Muscle of back (tissue), 11 donors: ENCODE measurements around the gene LRRC55. TPM values are rescaled to one million over a fixed set of nuclear protein-coding genes. Genes with fewer than 3 reads are reported as not detected.
A peak's percentile ranks its signal among the peaks of the same experiment; 100 is the strongest.
"Not testable (repeated sequence)": the region's sequence is repeated elsewhere in the genome, so short reads cannot be mapped to it uniquely, and the experiment has no call there.

ENCODE experiments used
- DNase-seq, 3 donors: peaks; one replicate each; pipeline versions ENCODE4 v3.0.0 to v3.0.0-alpha.2; 2013
- polyA plus RNA-seq, 10 donors: library from polyadenylated mRNA; unstranded; fragments of 120-200 nt; gene quantifications; one replicate each; pipeline ENCODE4 v1.2.1, GENCODE V29; 2013; ENCODE audit not compliant: insufficient read length in 10 of 10

The LRRC55 gene
- polyA plus RNA-seq, 10 donors, result 0.73 to 2.4 (median 1.5) TPM

- DNase-seq, result no peak
These were observed 21.1 kb upstream of the LRRC55 start for GRCh38 chr11:57160665-57161064.

DNA sequence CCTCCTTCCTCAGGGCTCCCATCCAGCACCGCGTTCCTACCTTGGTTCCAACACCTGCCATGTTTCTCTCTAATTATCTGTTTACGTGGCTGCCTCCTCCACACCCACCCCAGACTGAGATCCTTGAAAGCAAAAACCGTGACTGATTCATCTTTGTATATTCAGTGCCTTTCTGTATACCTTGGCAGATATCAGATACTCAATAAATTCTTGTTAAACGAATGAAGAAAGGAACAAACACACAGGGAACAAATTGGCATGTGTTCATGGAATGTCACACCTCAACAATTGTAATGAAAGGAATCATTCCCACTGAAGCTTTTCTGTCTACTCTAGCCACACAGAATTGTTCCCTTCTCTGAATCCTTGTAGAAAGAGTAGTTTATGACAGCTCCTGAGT is 20.4 kb upstream of the LRRC55 start:
- no peak for DNase-seq

DNA sequence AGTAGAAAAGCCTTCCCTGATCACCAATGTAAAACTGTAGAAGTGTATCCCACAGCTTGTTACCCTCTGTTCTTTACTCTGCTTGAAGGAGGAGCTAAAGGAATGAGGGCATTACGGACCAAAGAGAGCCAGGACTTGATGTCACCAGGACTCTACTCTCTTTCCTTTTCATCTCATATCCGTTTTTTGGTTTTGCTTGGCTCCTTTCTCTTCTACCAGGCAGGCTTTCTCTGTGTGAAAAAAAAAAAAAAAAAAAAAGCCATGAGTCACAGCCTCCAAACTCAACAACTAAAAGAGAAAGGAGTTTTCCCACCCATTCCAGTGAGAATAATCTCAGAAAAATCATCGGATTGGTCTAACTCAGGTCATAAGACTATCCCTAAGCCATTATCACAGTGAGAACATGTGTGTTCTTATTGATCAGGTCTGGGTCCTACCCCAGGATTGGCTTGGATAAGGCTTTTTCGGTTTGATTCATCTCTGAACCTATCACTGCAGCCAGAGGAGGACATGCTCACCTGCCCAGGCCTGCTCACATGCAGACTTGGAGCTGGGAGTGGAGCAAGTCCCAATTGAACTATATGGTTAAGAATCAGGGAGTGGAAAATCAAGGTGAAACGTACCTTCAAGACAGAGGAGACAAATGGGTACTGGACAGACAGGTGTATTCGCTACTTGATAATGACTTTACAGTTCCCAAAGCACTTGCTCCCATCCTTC is 19.4 kb upstream of the LRRC55 start:
- no peak for DNase-seq

DNA sequence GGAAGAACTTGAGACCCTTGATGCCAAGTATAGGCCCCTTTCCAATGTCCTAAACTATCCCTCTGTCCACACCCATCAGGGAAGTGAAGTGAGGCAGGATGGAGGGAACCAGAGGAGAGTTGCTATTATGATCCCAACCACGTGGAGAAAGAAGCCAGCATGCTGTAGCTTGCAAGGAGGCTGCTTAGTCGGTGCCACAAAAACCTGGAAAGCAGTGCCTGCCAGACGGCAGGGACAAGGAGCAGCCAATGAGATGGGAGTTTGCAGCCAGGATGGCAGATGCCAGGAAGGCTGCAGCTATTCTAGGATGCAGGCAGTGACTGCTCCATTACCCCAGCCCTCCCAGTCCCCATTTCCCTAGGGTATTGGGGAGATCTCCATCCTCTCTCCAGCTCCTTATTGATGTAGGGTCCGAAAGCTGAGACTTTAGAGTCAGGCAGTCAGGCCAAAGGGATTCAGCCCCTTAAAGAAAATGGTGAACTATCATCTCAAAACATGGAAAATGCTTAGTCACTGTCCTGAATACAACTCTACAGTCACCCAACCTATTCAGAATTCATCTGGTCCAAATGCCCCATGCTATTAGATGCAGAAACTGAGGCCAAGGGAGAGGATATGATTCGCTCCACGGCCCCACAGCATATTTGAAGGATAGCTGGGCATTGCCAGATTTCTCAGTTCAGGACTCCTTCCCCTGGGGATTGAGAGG is 18.4 kb upstream of the LRRC55 start:
- no peak for DNase-seq

DNA sequence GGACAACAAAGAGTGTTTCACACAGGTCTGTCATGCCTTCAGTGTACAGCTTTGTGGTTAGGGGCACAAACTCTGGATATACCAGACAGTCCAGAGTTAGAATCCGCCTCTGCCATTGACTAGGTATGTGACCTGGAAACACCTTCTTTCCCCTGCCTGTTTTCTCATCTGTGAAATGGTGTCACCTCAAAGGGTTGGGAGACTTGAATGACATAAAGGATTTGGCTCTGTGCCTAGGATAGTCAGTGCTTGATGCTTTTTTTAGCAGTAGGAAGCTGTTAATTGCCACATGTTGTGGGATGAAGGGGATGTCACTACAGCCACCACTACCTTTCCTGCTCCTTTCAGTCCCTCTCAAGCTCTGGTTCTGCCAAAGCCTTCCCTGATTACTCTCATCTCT is 17.4 kb upstream of the LRRC55 start:
- DNase-seq, result no peak

GRCh38 chr11:57167125-57167846 is 14.5 kb upstream of the LRRC55 start:
- DNase-seq, result peak in 1 of 3 donors; percentile 25

GRCh38 chr11:57169732-57170313 is 11.9 kb upstream of the LRRC55 start:
- DNase-seq, result not testable (repeated sequence)

DNA sequence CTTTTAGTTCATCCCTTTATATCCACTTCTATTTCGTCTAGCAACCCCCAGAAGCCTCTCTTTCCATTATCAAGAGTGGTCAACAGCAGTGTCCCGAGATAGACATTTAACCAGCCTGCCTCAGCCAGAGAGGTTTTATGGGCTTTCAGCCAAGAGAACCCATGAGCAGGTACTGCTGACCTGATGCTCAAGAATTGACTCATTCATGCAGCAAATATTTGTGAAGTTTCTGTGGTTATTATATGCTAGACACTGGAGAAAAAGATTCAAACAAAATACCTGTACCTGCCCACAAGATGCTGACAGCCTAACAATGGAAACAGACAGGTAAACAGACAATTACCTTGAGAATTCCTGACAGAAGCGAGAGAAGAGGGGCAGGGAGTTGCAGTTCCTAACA is 9.7 kb upstream of the LRRC55 start:
- DNase-seq, result no peak

GRCh38 chr11:57174656-57175055 is 7.1 kb upstream of the LRRC55 start:
- DNase-seq, result no peak

DNA sequence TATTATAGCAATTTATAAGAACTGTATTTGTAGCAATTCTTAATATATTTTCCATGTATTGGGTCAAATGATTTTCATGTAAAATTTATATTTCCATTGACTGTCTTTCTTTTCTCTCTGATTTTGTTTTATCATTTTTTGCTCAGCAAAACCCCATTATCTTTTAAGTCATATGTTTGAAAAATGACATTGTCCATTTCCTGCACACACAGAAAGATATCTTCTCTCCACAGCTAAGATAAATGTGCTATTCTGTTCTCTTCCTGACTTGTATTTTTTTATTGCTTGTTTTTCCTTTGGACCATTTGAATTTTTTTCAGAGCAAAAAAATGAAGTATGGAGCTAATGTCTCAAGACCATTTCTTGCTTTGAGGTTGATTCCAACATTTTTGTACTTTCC is 6.3 kb upstream of the LRRC55 start:
- no peak for DNase-seq

GRCh38 chr11:57178334-57178733 is 3.4 kb upstream of the LRRC55 start:
- DNase-seq, result no peak

DNA sequence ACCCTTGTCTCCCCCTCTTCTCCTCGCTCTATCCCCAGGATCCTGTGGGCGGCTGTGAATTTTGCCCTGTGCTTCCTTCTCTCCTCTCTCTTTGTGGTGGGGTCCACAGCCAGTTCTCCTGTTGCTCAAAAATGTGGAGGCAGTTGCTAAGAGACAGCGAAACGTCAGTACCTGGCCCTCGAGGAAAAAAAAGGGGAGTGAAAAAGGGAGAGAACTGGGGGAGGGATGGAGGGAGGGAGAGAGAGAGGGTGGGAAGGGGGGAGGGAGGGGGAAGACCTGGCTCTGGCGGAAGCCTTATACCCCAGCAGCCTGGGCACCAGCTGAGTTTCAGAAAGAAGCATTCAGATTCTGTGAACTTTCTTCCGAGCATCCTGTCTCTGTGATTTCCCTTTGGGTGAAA is 2.1 kb upstream of the LRRC55 start:
- DNase-seq, result no peak

- no peak for DNase-seq
These were observed 1.6 kb upstream of the LRRC55 start for GRCh38 chr11:57180081-57180561.

DNA sequence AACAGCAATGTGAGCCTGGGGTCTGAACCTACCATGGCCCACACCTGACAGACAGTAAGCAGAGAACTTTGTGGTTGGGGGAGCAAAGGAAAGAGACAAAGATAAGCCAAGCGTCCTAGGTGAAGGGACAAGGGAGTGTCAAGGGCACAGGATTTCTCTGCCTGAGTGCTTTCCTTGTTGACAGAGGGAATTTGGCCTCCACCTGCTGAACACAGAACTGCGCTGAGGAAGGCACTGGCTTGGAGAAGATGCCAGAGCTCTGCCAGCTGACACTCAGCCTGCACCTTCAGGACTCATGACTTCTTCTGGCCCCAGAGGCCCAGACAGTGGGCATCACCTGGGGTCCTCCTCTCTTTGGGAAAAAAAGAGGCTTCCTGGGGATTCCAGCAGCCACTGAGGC is 789 bp upstream of the LRRC55 start:
- DNase-seq, result no peak

DNA sequence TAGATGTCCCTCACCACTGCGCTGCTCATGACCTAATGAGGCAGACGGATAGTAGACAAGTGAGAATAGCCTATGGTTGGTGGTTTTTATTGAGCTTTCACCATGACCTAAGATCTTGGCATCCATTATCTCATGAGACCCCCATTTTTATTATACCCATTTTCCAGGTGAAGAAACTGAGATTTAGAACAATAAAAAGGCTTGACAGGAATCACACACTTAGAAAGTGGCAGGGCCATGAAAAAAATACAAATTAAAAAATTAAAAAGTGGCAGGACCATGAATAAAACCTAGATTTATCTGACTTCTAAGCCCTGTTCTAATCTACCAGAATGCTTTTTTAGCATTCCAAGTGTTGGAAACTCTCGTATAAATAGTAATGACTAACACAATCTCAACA is 1.1 kb downstream of the LRRC55 start:
- no peak for DNase-seq

DNA sequence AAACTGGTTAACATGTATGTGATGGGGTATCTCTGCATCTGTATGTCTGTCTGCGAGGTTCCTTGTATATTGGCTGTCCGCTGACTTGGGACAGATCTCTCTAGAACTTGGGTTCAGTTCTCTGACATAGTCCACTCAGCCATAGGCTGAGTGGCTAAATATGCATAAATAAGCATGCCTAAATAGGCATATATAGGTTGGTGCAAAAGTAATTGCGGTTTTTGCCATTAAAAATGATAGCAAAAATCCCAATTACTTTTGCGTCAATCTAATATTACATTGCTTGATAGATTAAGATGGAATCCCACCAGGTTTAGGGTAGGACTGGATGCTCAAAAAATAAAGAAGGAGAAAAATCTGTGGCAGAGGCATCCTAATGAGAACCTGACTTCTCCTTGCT is 8.8 kb downstream of the LRRC55 start:
- no peak for DNase-seq

GRCh38 chr11:57191311-57192219 is 9.8 kb downstream of the LRRC55 start:
- no peak for DNase-seq

GRCh38 chr11:57192316-57192715 is 10.6 kb downstream of the LRRC55 start:
- DNase-seq, result no peak

DNA sequence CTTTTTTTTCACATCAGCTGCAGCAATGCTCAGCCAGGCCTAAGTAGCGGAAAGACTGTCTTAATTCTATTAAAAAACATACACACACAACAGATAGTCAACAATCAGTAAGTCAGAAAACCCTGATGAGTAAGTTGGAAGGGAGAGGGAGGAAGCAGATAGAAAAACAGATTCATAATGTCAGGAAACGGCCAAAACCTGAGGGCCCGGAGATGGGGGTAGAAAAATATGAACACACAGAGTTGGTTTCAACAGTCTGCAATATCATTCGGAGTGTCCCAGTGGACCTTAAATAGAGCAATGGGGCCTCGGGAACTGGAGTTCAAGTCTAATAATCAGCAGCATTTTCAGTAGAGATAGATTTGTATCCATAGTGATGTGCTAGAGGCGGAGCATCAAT is 14.8 kb downstream of the LRRC55 start:
- peak; percentile 30 to 82 (median 51) for DNase-seq

- no peak for DNase-seq
These were observed 16.0 kb downstream of the LRRC55 start for GRCh38 chr11:57197762-57198161.

- DNase-seq, result no peak
These were observed 17.6 kb downstream of the LRRC55 start for GRCh38 chr11:57199330-57199729.
